ENCODE data around the gene ZBTB7C. TPM values are rescaled to one million over a fixed set of nuclear protein-coding genes. Genes with fewer than 3 reads are reported as not detected.

Gene ZBTB7C
- total RNA-seq, 1 donor from 2014 or later, result under 0.01 TPM

GRCh38 chr18:48244530-48244929 lies 164.7 kb downstream of the ZBTB7C start:
- H3K27me3 ChIP-seq (ENCODE audit: control insufficient read depth, insufficient read depth, low read length), result no peaks in the 10 kb centered on the region
- DNase-seq (ENCODE audit: low read depth), result no peak
- H3K36me3 ChIP-seq (ENCODE audit: control insufficient read depth, insufficient read depth, low read length), result no peaks in the 10 kb centered on the region
- no peak overlapping the region for H3K4me3 ChIP-seq (ENCODE audit: low read depth, low read length)
- no peak for TF ChIP-seq CTCF (IDR thresholded peaks at IDR 0.05; ENCODE audit: insufficient read depth, low read length, severe bottlenecking)
- no peak for FAIRE-seq

GRCh38 chr18:48238636-48239035 lies 170.5 kb downstream of the ZBTB7C start:
- DNase-seq (ENCODE audit: low read depth), result no peak
- Histone ChIP-seq H3K27me3 (ENCODE audit: control insufficient read depth, insufficient read depth, low read length) (no peaks in the 10 kb centered on the region), H3K36me3 (ENCODE audit: control insufficient read depth, insufficient read depth, low read length) (no peaks in the 10 kb centered on the region), H3K4me3 (ENCODE audit: low read depth, low read length) (no peak overlapping the region)
- FAIRE-seq, result no peak
- TF ChIP-seq CTCF (IDR thresholded peaks at IDR 0.05; ENCODE audit: insufficient read depth, low read length, severe bottlenecking), result no peak

GRCh38 chr18:48238206-48238605 lies 171.0 kb downstream of the ZBTB7C start:
- TF ChIP-seq CTCF (IDR thresholded peaks at IDR 0.05; ENCODE audit: insufficient read depth, low read length, severe bottlenecking), result no peak
- no peaks in the 10 kb centered on the region for H3K27me3 ChIP-seq (ENCODE audit: control insufficient read depth, insufficient read depth, low read length)
- no peaks in the 10 kb centered on the region for H3K36me3 ChIP-seq (ENCODE audit: control insufficient read depth, insufficient read depth, low read length)
- FAIRE-seq (no peak), DNase-seq (ENCODE audit: low read depth) (no peak)
- no peak overlapping the region for H3K4me3 ChIP-seq (ENCODE audit: low read depth, low read length)

- H3K4me3 ChIP-seq (ENCODE audit: low read depth, low read length), result no peak overlapping the region
- H3K27me3 ChIP-seq (ENCODE audit: control insufficient read depth, insufficient read depth, low read length), result no peaks in the 10 kb centered on the region
- FAIRE-seq, result no peak
- TF ChIP-seq CTCF (IDR thresholded peaks at IDR 0.05; ENCODE audit: insufficient read depth, low read length, severe bottlenecking), result no peak
- DNase-seq (ENCODE audit: low read depth), result no peak
- no peaks in the 10 kb centered on the region for H3K36me3 ChIP-seq (ENCODE audit: control insufficient read depth, insufficient read depth, low read length)
Measured at GRCh38 chr18:48236822-48237221, 172.4 kb downstream of the ZBTB7C start.

GRCh38 chr18:48230467-48231113 lies 178.6 kb downstream of the ZBTB7C start:
- peak; percentile 95 for FAIRE-seq

More at GRCh38 chr18:48230467-48231113, 178.6 kb downstream of the ZBTB7C start:
- peak; percentile 86 for TF ChIP-seq CTCF (IDR thresholded peaks at IDR 0.05; ENCODE audit: insufficient read depth, low read length, severe bottlenecking)
- Histone ChIP-seq H3K4me3 (ENCODE audit: low read depth, low read length) (no peak overlapping the region), H3K36me3 (ENCODE audit: control insufficient read depth, insufficient read depth, low read length) (no peaks in the 10 kb centered on the region), H3K27me3 (ENCODE audit: control insufficient read depth, insufficient read depth, low read length) (no peaks in the 10 kb centered on the region)
- peak; percentile 61 for DNase-seq (ENCODE audit: low read depth)

Measured in bronchial epithelial cell (primary cell).